ENCODE results near the gene TMED3.
A peak's percentile ranks its signal among the peaks of the same experiment; 100 is the strongest.
"Not testable (repeated sequence)": the region's sequence is repeated elsewhere in the genome, so short reads cannot be mapped to it uniquely, and the experiment has no call there.

Gene TMED3

GRCh38 chr15:79316864-79317263, 6.0 kb downstream of the TMED3 start:
- DNase-seq (ENCODE audit: low spot score): no peak

- DNase-seq (ENCODE audit: low spot score): not testable (repeated sequence)
Measured at GRCh38 chr15:79319973-79320372, 9.1 kb downstream of the TMED3 start.

- no peak for DNase-seq (ENCODE audit: low spot score)
Measured at GRCh38 chr15:79321876-79322275, 11.0 kb downstream of the TMED3 start.

GRCh38 chr15:79322306-79322705, 11.4 kb downstream of the TMED3 start:
- DNase-seq (ENCODE audit: low spot score): no peak

GRCh38 chr15:79322945-79323344, 12.0 kb downstream of the TMED3 start:
- DNase-seq (ENCODE audit: low spot score): no peak

- peak; percentile 21 for DNase-seq (ENCODE audit: low spot score)
Measured at GRCh38 chr15:79329171-79329611, 18.3 kb downstream of the TMED3 start.

GRCh38 chr15:79332824-79333510, 22.1 kb downstream of the TMED3 start:
- no peak for DNase-seq (ENCODE audit: low spot score)

- DNase-seq (ENCODE audit: low spot score): no peak
Measured at GRCh38 chr15:79337591-79337990, 26.7 kb downstream of the TMED3 start.

GRCh38 chr15:79339588-79340314, 28.8 kb downstream of the TMED3 start:
- DNase-seq (ENCODE audit: low spot score): peak; percentile 34

- DNase-seq (ENCODE audit: low spot score): no peak
Measured at GRCh38 chr15:79340315-79340602, 29.3 kb downstream of the TMED3 start.

- DNase-seq (ENCODE audit: low spot score): no peak
Measured at GRCh38 chr15:79341396-79341795, 30.5 kb downstream of the TMED3 start.

GRCh38 chr15:79349525-79349924, 38.6 kb downstream of the TMED3 start:
- DNase-seq (ENCODE audit: low spot score): no peak

GRCh38 chr15:79352206-79352605, 41.3 kb downstream of the TMED3 start:
- DNase-seq (ENCODE audit: low spot score): no peak

- no peak for DNase-seq (ENCODE audit: low spot score)
Measured at GRCh38 chr15:79357566-79357965, 46.7 kb downstream of the TMED3 start.

- DNase-seq (ENCODE audit: low spot score): no peak
Measured at GRCh38 chr15:79358069-79358468, 47.2 kb downstream of the TMED3 start.

GRCh38 chr15:79364571-79365240, 53.8 kb downstream of the TMED3 start:
- DNase-seq (ENCODE audit: low spot score): no peak

GRCh38 chr15:79365765-79366164, 54.9 kb downstream of the TMED3 start:
- DNase-seq (ENCODE audit: low spot score): no peak

- DNase-seq (ENCODE audit: low spot score): no peak
Measured at GRCh38 chr15:79366691-79367090, 55.8 kb downstream of the TMED3 start.

- peak; percentile 31 for DNase-seq (ENCODE audit: low spot score)
Measured at GRCh38 chr15:79370716-79371115, 59.8 kb downstream of the TMED3 start.

- DNase-seq (ENCODE audit: low spot score): no peak
Measured at GRCh38 chr15:79371591-79371990, 60.7 kb downstream of the TMED3 start.

GRCh38 chr15:79372428-79372827, 61.5 kb downstream of the TMED3 start:
- DNase-seq (ENCODE audit: low spot score): no peak

Data from AG08396 (cell line).